NT2/D1 (cell line): ENCODE data around the gene A2ML1.

Source experiments
- DNase-seq: peaks from one replicate; pipeline ENCODE4 v3.0.0-alpha.2; 2011; ENCODE audit warnings: low read depth, low spot score
- H3K27me3 ChIP-seq: 2 replicates; pipeline ENCODE4 v1.6.0; 2011; ENCODE audit warnings: mild to moderate bottlenecking; ENCODE audit not compliant: insufficient read length, insufficient read depth
- H3K36me3 ChIP-seq: 2 replicates; pipeline ENCODE4 v1.6.1; 2011; ENCODE audit warnings: mild to moderate bottlenecking, low read length, mixed read lengths; ENCODE audit not compliant: insufficient read depth, insufficient read length
- H3K4me1 ChIP-seq: 2 replicates; pipeline ENCODE4 v1.5.1; 2011; ENCODE audit not compliant: insufficient read depth, insufficient read length
- H3K4me3 ChIP-seq: 2 replicates; pipeline ENCODE4 v1.5.1; 2011; ENCODE audit warnings: low read depth; ENCODE audit not compliant: insufficient read length
- H3K9ac ChIP-seq: 2 replicates; pipeline ENCODE4 v1.6.0; 2011; ENCODE audit warnings: low read depth; ENCODE audit not compliant: insufficient read length
- H3K9me3 ChIP-seq: 2 replicates; pipeline ENCODE4 v1.5.1; 2011; ENCODE audit warnings: mild to moderate bottlenecking, low read length; ENCODE audit not compliant: insufficient read depth
- SUZ12 ChIP-seq: IDR thresholded peaks from 2 replicates; pipeline ENCODE4 v1.6.1; 2011; ENCODE audit not compliant: insufficient read length, insufficient read depth; ENCODE audit errors: extremely low read depth
- YY1 ChIP-seq: IDR thresholded peaks from 2 replicates; pipeline ENCODE4 v1.6.1; 2011; ENCODE audit not compliant: insufficient read length, insufficient read depth
- ZNF274 ChIP-seq: IDR thresholded peaks from 2 replicates; pipeline ENCODE4 v1.6.1; 2011; ENCODE audit warnings: mild to moderate bottlenecking, low read depth, low read length

A2ML1 gene

GRCh38 chr12:8867009-8867408 lies 44.6 kb downstream of the A2ML1 start:
- Histone ChIP-seq H3K9me3 (no peaks in the 10 kb centered on the region), H3K9ac (no peak overlapping the region), H3K36me3 (no peaks in the 10 kb centered on the region), H3K4me3 (no peak overlapping the region), H3K4me1 (no peaks in the 10 kb centered on the region), H3K27me3 (no peaks in the 10 kb centered on the region)
- no peak for DNase-seq
- TF ChIP-seq ZNF274: no peak
- no peak for TF ChIP-seq SUZ12
- TF ChIP-seq YY1: no peak

GRCh38 chr12:8867786-8868185 lies 45.4 kb downstream of the A2ML1 start:
- no peak overlapping the region for H3K9ac ChIP-seq
- no peak overlapping the region for H3K4me3 ChIP-seq
- no peaks in the 10 kb centered on the region for H3K4me1 ChIP-seq
- no peak for DNase-seq
- no peaks in the 10 kb centered on the region for H3K9me3 ChIP-seq
- H3K27me3 ChIP-seq: no peaks in the 10 kb centered on the region
- TF ChIP-seq SUZ12 (no peak), YY1 (no peak), ZNF274 (no peak)
- no peaks in the 10 kb centered on the region for H3K36me3 ChIP-seq

- Histone ChIP-seq H3K36me3 (no peaks in the 10 kb centered on the region), H3K4me3 (no peak overlapping the region), H3K9me3 (no peaks in the 10 kb centered on the region), H3K4me1 (no peaks in the 10 kb centered on the region), H3K9ac (no peak overlapping the region), H3K27me3 (no peaks in the 10 kb centered on the region)
- DNase-seq: no peak
- TF ChIP-seq YY1: no peak
- no peak for TF ChIP-seq SUZ12
- no peak for TF ChIP-seq ZNF274
Measured at GRCh38 chr12:8870586-8870985, 48.2 kb downstream of the A2ML1 start.

GRCh38 chr12:8871068-8871467 lies 48.6 kb downstream of the A2ML1 start:
- H3K4me3 ChIP-seq: no peak overlapping the region
- no peak overlapping the region for H3K9ac ChIP-seq
- H3K36me3 ChIP-seq: no peaks in the 10 kb centered on the region
- H3K4me1 ChIP-seq: no peaks in the 10 kb centered on the region
- H3K9me3 ChIP-seq: no peaks in the 10 kb centered on the region
- H3K27me3 ChIP-seq: no peaks in the 10 kb centered on the region
- DNase-seq: no peak
- TF ChIP-seq ZNF274 (no peak), YY1 (no peak), SUZ12 (no peak)

GRCh38 chr12:8876887-8877286 lies 54.5 kb downstream of the A2ML1 start:
- Histone ChIP-seq H3K4me1 (no peaks in the 10 kb centered on the region), H3K9me3 (no peaks in the 10 kb centered on the region), H3K9ac (no peak overlapping the region), H3K36me3 (no peaks in the 10 kb centered on the region), H3K27me3 (no peaks in the 10 kb centered on the region), H3K4me3 (no peak overlapping the region)
- no peak for TF ChIP-seq ZNF274
- TF ChIP-seq YY1: no peak
- no peak for TF ChIP-seq SUZ12
- no peak for DNase-seq

GRCh38 chr12:8886502-8887284 lies 64.3 kb downstream of the A2ML1 start:
- DNase-seq: no peak
- no peak overlapping the region for H3K9ac ChIP-seq
- H3K36me3 ChIP-seq: no peaks in the 10 kb centered on the region
- H3K4me1 ChIP-seq: peaks cover 2% of the 10 kb centered on the region
- no peaks in the 10 kb centered on the region for H3K27me3 ChIP-seq
- no peak overlapping the region for H3K4me3 ChIP-seq
- H3K9me3 ChIP-seq: peaks cover 9% of the 10 kb centered on the region; the same call in 1 of the 2 replicates
- TF ChIP-seq YY1 (no peak), SUZ12 (no peak), ZNF274 (no peak)

GRCh38 chr12:8887285-8887715 lies 64.9 kb downstream of the A2ML1 start:
- Histone ChIP-seq H3K4me1 (no peaks in the 10 kb centered on the region), H3K36me3 (no peaks in the 10 kb centered on the region), H3K4me3 (no peak overlapping the region), H3K9ac (no peak overlapping the region), H3K27me3 (no peaks in the 10 kb centered on the region), H3K9me3 (peaks cover 9% of the 10 kb centered on the region; the same call in 1 of the 2 replicates)
- no peak for TF ChIP-seq YY1
- no peak for TF ChIP-seq SUZ12
- TF ChIP-seq ZNF274: no peak
- DNase-seq: no peak
